HCT116 (cell line): ENCODE results near the gene HCST. TPM values are rescaled to one million over a fixed set of nuclear protein-coding genes. Genes with fewer than 3 reads are reported as not detected.

Source experiments
- ATAC-seq: fragments of 200-7000 bp; cut with Tn5 transposase; 2 replicates; pipeline ENCODE4 v1.9.1; 2020; ENCODE audit warnings: mild to moderate bottlenecking, moderate library complexity
- BruUV-seq: library from RNA; stranded (reverse); fragments of 400-500 nt; replicated peaks from 2 replicates; lab custom pipeline; 2021; lab: Mats Ljungman, UMichigan
- CTCF ChIA-PET: fragments of 300-600 bp; sonication (Branson Sonifier 250); formaldehyde crosslinking; loops from one replicate; lab custom pipeline; 2021; ENCODE audit warnings: antibody characterized with exemption; lab: Charles Lee
- POLR2A ChIA-PET: fragments of 300-600, 350-600 bp; sonication (Branson Sonifier 250); formaldehyde crosslinking; loops from one replicate; lab custom pipeline; 2021; ENCODE audit warnings: antibody characterized with exemption; lab: Charles Lee
- RAD21 ChIA-PET, 2 experiments: fragments of 300-600 bp; sonication (Branson Sonifier 250); formaldehyde crosslinking; loops; one replicate each; lab custom pipeline; 2023; ENCODE audit warnings: low total read pairs in 2 of 2; ENCODE audit not compliant: uncharacterized antibody in 2 of 2, unreplicated experiment in 2 of 2, low non-redundant PET in 1 of 2; lab: Charles Lee
- DNase-seq: peaks from one replicate; pipeline ENCODE4 v3.0.0-alpha.2; 2010; ENCODE audit warnings: low read depth, low spot score
- H2AFZ ChIP-seq: fragments of 200-600 bp; shearing (Covaris generic), sonication (generic); 2 replicates; pipeline ENCODE4 v1.6.1; 2017; ENCODE audit warnings: low read depth, mixed run types, mixed read lengths, antibody characterized with exemption, low read length; ENCODE audit not compliant: poor library complexity, severe bottlenecking
- H3K27ac ChIP-seq: 2 replicates; pipeline ENCODE4 v1.5.1; 2012; ENCODE audit warnings: low read depth, low read length
- H3K27me3 ChIP-seq: fragments of 200-600 bp; sonication (generic); 2 replicates; pipeline ENCODE4 v1.6.1; 2016; ENCODE audit warnings: mixed run types, low read length, mixed read lengths; ENCODE audit not compliant: insufficient read depth
- H3K36me3 ChIP-seq, 2 experiments: fragments of 200-500 bp in 1 of 2; fragments of 200-600 bp in 1 of 2; sonication (Bioruptor generic) in 1 of 2; sonication (generic) in 1 of 2; 2 replicates each; pipeline versions ENCODE4 v1.5.1 to v1.6.1; 2014 to 2016; ENCODE audit warnings: low read length in 2 of 2, inconsistent platforms in 1 of 2, mixed read lengths in 1 of 2, mixed run types in 1 of 2; ENCODE audit not compliant: insufficient read depth in 2 of 2, control insufficient read depth in 1 of 2
- H3K4me1 ChIP-seq, 2 experiments: fragments of 200-600 bp in 1 of 2; sonication (generic) in 1 of 2; 2 replicates each; pipeline versions ENCODE4 v1.5.1 to v1.6.1; 2012 to 2017; ENCODE audit warnings: low read length in 2 of 2, inconsistent platforms in 1 of 2, mild to moderate bottlenecking in 1 of 2, mixed read lengths in 1 of 2, mixed run types in 1 of 2, moderate library complexity in 1 of 2; ENCODE audit not compliant: insufficient read depth in 2 of 2, control insufficient read depth in 1 of 2
- H3K4me2 ChIP-seq: fragments of 200-600 bp; sonication (generic); 2 replicates; pipeline ENCODE4 v1.6.1; 2017; ENCODE audit warnings: mixed run types, low read length, mixed read lengths
- H3K4me3 ChIP-seq, 2 experiments: fragments of 200-600 bp in 1 of 2; sonication (generic) in 1 of 2; replicated peaks in 1 of 2; 2 replicates each; pipeline ENCODE4 v1.5.1; 2011 to 2016; ENCODE audit warnings: low read length in 2 of 2, control low read depth in 1 of 2, low read depth in 1 of 2, mild to moderate bottlenecking in 1 of 2, mixed read lengths in 1 of 2, mixed run types in 1 of 2
- H3K79me2 ChIP-seq: fragments of 200-600 bp; sonication (generic); 2 replicates; pipeline ENCODE4 v1.6.1; 2017; ENCODE audit warnings: mild to moderate bottlenecking, mixed run types, low read length, moderate library complexity, mixed read lengths; ENCODE audit not compliant: insufficient read depth
- H3K9ac ChIP-seq: fragments of 200-600 bp; sonication (generic); 2 replicates; pipeline ENCODE4 v1.6.1; 2016; ENCODE audit warnings: low read length, mixed read lengths
- H3K9me2 ChIP-seq: fragments of 200-600 bp; sonication (generic), shearing (Covaris generic); 2 replicates; pipeline ENCODE4 v1.6.1; 2017; ENCODE audit warnings: mixed run types, mild to moderate bottlenecking, moderate library complexity; ENCODE audit not compliant: insufficient read depth
- H3K9me3 ChIP-seq, 2 experiments: fragments of 200-500 bp in 1 of 2; fragments of 200-600 bp in 1 of 2; sonication (Bioruptor generic) in 1 of 2; sonication (generic) in 1 of 2; 2 replicates each; pipeline ENCODE4 v1.6.1; 2014 to 2017; ENCODE audit warnings: low read length in 2 of 2, mixed read lengths in 2 of 2, inconsistent platforms in 1 of 2, low read depth in 1 of 2, mild to moderate bottlenecking in 1 of 2, mixed run types in 1 of 2, moderate library complexity in 1 of 2; ENCODE audit not compliant: control insufficient read depth in 1 of 2, insufficient read depth in 1 of 2
- H4K20me1 ChIP-seq: fragments of 200-600 bp; sonication (generic), shearing (Covaris generic); 2 replicates; pipeline ENCODE4 v1.6.1; 2017; ENCODE audit warnings: mixed run types, mild to moderate bottlenecking, moderate library complexity; ENCODE audit not compliant: insufficient read depth
- CBX3 ChIP-seq: IDR thresholded peaks from 2 replicates; pipeline ENCODE4 v1.6.1; 2012; ENCODE audit warnings: low read depth
- EGR1 ChIP-seq: IDR thresholded peaks from 2 replicates; pipeline ENCODE4 v1.6.1; 2012; ENCODE audit warnings: low read depth
- EZH2 ChIP-seq: fragments of 200-600 bp; sonication (generic); IDR thresholded peaks from 2 replicates; pipeline ENCODE4 v1.6.1; 2017; ENCODE audit warnings: antibody characterized with exemption, mixed run types
- FOSL1 ChIP-seq: IDR thresholded peaks from 2 replicates; pipeline ENCODE4 v1.6.1; 2012; ENCODE audit warnings: low read depth
- JUND ChIP-seq: IDR thresholded peaks from 2 replicates; pipeline ENCODE4 v1.6.1; 2012
- POLR2A ChIP-seq: IDR thresholded peaks from 2 replicates; pipeline ENCODE4 v1.7.0; 2011; ENCODE audit warnings: borderline replicate concordance; ENCODE audit not compliant: insufficient read depth, insufficient read length; ENCODE audit errors: extremely low read depth
- RAD21 ChIP-seq: IDR thresholded peaks from 2 replicates; pipeline ENCODE4 v1.6.1; 2012; ENCODE audit warnings: low read depth, mild to moderate bottlenecking
- SP1 ChIP-seq: IDR thresholded peaks from 2 replicates; pipeline ENCODE4 v1.6.1; 2012; ENCODE audit warnings: low read depth
- TCF7L2 ChIP-seq: IDR thresholded peaks from 2 replicates; pipeline ENCODE4 v1.7.0; 2011; ENCODE audit warnings: borderline replicate concordance, inconsistent platforms; ENCODE audit not compliant: insufficient read depth, insufficient read length; ENCODE audit errors: extremely low read depth
- ZBTB33 ChIP-seq: IDR thresholded peaks from 2 replicates; pipeline ENCODE4 v1.6.1; 2011; ENCODE audit warnings: mild to moderate bottlenecking, low read length, moderate library complexity; ENCODE audit not compliant: insufficient replicate concordance; ENCODE audit errors: extremely low read depth
- ZFX ChIP-seq: fragments of 450-650 bp; IDR thresholded peaks from 2 replicates; pipeline ENCODE4 v1.6.1; 2017
- ZNF274 ChIP-seq: fragments of 200-500 bp; sonication (Bioruptor generic); IDR thresholded peaks from 2 replicates; pipeline ENCODE4 v1.6.1; 2014; ENCODE audit warnings: mild to moderate bottlenecking, low read depth, low read length, inconsistent platforms
- intact Hi-C: fragments of 100-400 bp; cut with micrococcal nuclease; formaldehyde crosslinking; loops from 2 replicates; pipeline ENCODE4 v1.10.0; 2022
- total RNA-seq: library from RNA; stranded (reverse); gene quantifications from one replicate; pipeline ENCODE4 v1.2.1, GENCODE V29; 2021; ENCODE audit not compliant: unreplicated experiment
- TF ChIP-seq, protein P1 (sequence below): IDR thresholded peaks from 2 replicates; pipeline ENCODE4 v1.6.1; 2012

The HCST gene
- total RNA-seq, 1 experiment from 2014 or later = 1.2 TPM

DNA sequence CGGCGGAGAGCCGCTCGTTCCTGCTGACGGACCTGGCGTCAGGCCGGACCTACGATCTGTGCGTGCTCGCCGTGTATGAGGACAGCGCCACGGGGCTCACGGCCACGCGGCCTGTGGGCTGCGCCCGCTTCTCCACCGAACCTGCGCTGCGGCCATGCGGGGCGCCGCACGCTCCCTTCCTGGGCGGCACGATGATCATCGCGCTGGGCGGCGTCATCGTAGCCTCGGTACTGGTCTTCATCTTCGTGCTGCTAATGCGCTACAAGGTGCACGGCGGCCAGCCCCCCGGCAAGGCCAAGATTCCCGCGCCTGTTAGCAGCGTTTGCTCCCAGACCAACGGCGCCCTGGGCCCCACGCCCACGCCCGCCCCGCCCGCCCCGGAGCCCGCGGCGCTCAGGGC, 42.2 kb downstream of the HCST start:
- no peaks in the 10 kb centered on the region for H3K79me2 ChIP-seq
- ATAC-seq (no peak), DNase-seq (no peak)
- H3K9me3 ChIP-seq = no peaks in the 10 kb centered on the region
- peaks cover 0 to 5% of the 10 kb centered on the region in 2 experiments; a peak in 2 of 4 replicates for H3K4me1 ChIP-seq
- intact Hi-C loops = no loop called here
- CTCF ChIA-PET = no interaction called here
- BruUV-seq = no TSS peak
- no peaks in the 10 kb centered on the region; a peak in 2 of 4 replicates for H3K36me3 ChIP-seq
- H3K27ac ChIP-seq = no peak overlapping the region
- H3K4me3 ChIP-seq = no peak overlapping the region
- H3K9me2 ChIP-seq = no peaks in the 10 kb centered on the region
- POLR2A ChIA-PET = no interaction called here
- TF ChIP-seq FOSL1 = no peak
- no peak for TF ChIP-seq EGR1
- no peak for TF ChIP-seq RAD21
- TF ChIP-seq JUND = no peak
- no peak for TF ChIP-seq CBX3
- TF ChIP-seq, protein P1, sequence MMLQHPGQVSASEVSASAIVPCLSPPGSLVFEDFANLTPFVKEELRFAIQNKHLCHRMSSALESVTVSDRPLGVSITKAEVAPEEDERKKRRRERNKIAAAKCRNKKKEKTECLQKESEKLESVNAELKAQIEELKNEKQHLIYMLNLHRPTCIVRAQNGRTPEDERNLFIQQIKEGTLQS = no peak
- TF ChIP-seq EZH2 = no peak
- TF ChIP-seq ZBTB33 = no peak
- TF ChIP-seq ZNF274 = no peak
- no peak for TF ChIP-seq TCF7L2
- TF ChIP-seq SP1 = no peak
- no peak for TF ChIP-seq ZFX
- no peak for TF ChIP-seq POLR2A
- H3K27me3 ChIP-seq = no peaks in the 10 kb centered on the region
- no peak overlapping the region for H3K9ac ChIP-seq
- no peak overlapping the region for H3K4me2 ChIP-seq
- H4K20me1 ChIP-seq = no peaks in the 10 kb centered on the region
- no peak overlapping the region for H2AFZ ChIP-seq
- RAD21 ChIA-PET = no interaction called here
